Osteocyte (in vitro differentiated cells): ENCODE measurements around the gene RAD51B. TPM values are rescaled to one million over a fixed set of nuclear protein-coding genes. Genes with fewer than 3 reads are reported as not detected.

ENCODE experiments used
- DNase-seq: peaks from one replicate; pipeline ENCODE4 v3.0.0; 2021; ENCODE audit warnings: mixed read lengths; ENCODE audit not compliant: unreplicated experiment; ENCODE audit errors: extremely low spot score
- H3K27ac Mint-ChIP-seq: one replicate; pipeline ENCODE4 v1.8.0; 2021; ENCODE audit warnings: mild to moderate bottlenecking, mixed read lengths; ENCODE audit not compliant: unreplicated experiment
- H3K27me3 Mint-ChIP-seq: one replicate; pipeline ENCODE4 v1.8.0; 2021; ENCODE audit warnings: mixed read lengths; ENCODE audit not compliant: unreplicated experiment
- H3K36me3 Mint-ChIP-seq: one replicate; pipeline ENCODE4 v1.8.0; 2021; ENCODE audit warnings: mixed read lengths; ENCODE audit not compliant: unreplicated experiment
- H3K4me1 Mint-ChIP-seq: one replicate; pipeline ENCODE4 v1.8.0; 2021; ENCODE audit warnings: mixed read lengths; ENCODE audit not compliant: unreplicated experiment
- H3K4me3 Mint-ChIP-seq: one replicate; pipeline ENCODE4 v1.8.0; 2021; ENCODE audit warnings: mild to moderate bottlenecking, moderate library complexity, mixed read lengths; ENCODE audit not compliant: unreplicated experiment
- H3K9me3 Mint-ChIP-seq: one replicate; pipeline ENCODE4 v1.8.0; 2021; ENCODE audit warnings: mixed read lengths; ENCODE audit not compliant: unreplicated experiment
- total RNA-seq: library from RNA; stranded (reverse); gene quantifications from 2 replicates; pipeline ENCODE4 v1.2.1, GENCODE V29; 2021
- TF ChIP-seq, protein P1 (sequence below): fragments of 200-600 bp; sonication (generic); IDR thresholded peaks from 2 replicates; pipeline ENCODE4 v1.5.0; 2021; ENCODE audit warnings: antibody characterized with exemption, mild to moderate bottlenecking, moderate library complexity

The RAD51B gene
- total RNA-seq, 1 donor from 2014 or later: 12.7 TPM

DNA sequence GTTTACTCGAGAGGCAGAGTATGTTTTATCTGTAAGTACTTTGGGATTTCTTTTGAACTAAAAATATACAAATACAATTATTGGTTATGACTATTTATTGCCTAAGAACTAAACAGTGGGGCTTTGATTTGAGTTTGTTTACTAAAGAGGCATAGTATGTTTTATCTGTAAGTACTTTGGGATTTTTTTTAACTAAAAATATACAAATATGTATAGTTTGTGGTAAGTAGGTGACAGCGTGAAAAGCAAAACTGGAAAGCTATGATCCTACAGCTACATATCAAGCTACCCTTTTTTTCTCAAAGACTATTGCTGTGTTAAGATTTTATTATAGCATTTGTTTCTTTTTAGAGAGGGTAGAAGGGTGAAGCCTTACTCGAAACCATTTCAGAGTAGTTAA is 171.0 kb downstream of the RAD51B start:
- Mint-ChIP-seq H3K4me1 (peaks cover 29% of the 10 kb centered on the region), H3K36me3 (no peaks in the 10 kb centered on the region), H3K4me3 (no peak overlapping the region), H3K9me3 (no peaks in the 10 kb centered on the region), H3K27ac (no peak overlapping the region), H3K27me3 (no peaks in the 10 kb centered on the region)
- no peak for DNase-seq
- TF ChIP-seq, protein P1, sequence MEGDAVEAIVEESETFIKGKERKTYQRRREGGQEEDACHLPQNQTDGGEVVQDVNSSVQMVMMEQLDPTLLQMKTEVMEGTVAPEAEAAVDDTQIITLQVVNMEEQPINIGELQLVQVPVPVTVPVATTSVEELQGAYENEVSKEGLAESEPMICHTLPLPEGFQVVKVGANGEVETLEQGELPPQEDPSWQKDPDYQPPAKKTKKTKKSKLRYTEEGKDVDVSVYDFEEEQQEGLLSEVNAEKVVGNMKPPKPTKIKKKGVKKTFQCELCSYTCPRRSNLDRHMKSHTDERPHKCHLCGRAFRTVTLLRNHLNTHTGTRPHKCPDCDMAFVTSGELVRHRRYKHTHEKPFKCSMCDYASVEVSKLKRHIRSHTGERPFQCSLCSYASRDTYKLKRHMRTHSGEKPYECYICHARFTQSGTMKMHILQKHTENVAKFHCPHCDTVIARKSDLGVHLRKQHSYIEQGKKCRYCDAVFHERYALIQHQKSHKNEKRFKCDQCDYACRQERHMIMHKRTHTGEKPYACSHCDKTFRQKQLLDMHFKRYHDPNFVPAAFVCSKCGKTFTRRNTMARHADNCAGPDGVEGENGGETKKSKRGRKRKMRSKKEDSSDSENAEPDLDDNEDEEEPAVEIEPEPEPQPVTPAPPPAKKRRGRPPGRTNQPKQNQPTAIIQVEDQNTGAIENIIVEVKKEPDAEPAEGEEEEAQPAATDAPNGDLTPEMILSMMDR: no peak

DNA sequence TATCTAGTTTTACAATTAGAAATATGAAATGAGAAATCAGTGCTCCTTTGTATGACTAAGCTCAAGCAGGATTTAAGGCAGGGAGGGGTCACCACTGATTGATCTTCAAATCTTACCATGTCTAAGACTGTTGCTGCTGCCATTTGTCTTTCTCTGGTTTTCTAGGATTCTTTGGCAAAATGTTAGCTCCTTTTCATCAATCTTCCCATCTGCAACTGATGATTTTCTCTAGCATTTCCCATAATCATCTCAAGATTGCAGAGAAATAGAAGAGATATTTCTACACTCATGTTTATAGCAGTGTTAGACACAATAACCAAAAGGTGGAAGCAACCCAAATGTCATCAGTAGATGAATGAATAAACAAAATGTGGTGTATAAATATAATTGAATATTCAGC is 175.0 kb downstream of the RAD51B start:
- no peak for DNase-seq
- Mint-ChIP-seq H3K27ac (no peak overlapping the region), H3K4me1 (peaks cover 19% of the 10 kb centered on the region), H3K36me3 (no peaks in the 10 kb centered on the region), H3K4me3 (no peak overlapping the region), H3K27me3 (no peaks in the 10 kb centered on the region), H3K9me3 (no peaks in the 10 kb centered on the region)
- TF ChIP-seq, protein P1: no peak

GRCh38 chr14:67996235-67996634 is 176.7 kb downstream of the RAD51B start:
- TF ChIP-seq, protein P1: no peak
- H3K36me3 Mint-ChIP-seq: no peaks in the 10 kb centered on the region
- H3K27ac Mint-ChIP-seq: no peak overlapping the region
- peaks cover 28% of the 10 kb centered on the region for H3K4me1 Mint-ChIP-seq
- DNase-seq: no peak
- H3K9me3 Mint-ChIP-seq: no peaks in the 10 kb centered on the region
- H3K4me3 Mint-ChIP-seq: no peak overlapping the region
- no peaks in the 10 kb centered on the region for H3K27me3 Mint-ChIP-seq

- H3K4me1 Mint-ChIP-seq: peaks cover 30% of the 10 kb centered on the region
- H3K9me3 Mint-ChIP-seq: peaks cover 10% of the 10 kb centered on the region
- H3K27ac Mint-ChIP-seq: peak overlapping the region; percentile 87
- H3K27me3 Mint-ChIP-seq: no peaks in the 10 kb centered on the region
- no peak overlapping the region for H3K4me3 Mint-ChIP-seq
- no peaks in the 10 kb centered on the region for H3K36me3 Mint-ChIP-seq
- TF ChIP-seq, protein P1: no peak
- no peak for DNase-seq
Measured at GRCh38 chr14:67998834-67999233, 179.3 kb downstream of the RAD51B start.

GRCh38 chr14:67999290-67999689 is 179.7 kb downstream of the RAD51B start:
- DNase-seq: no peak
- TF ChIP-seq, protein P1: no peak
- peak overlapping the region; percentile 87 for H3K27ac Mint-ChIP-seq
- H3K36me3 Mint-ChIP-seq: no peaks in the 10 kb centered on the region
- H3K4me3 Mint-ChIP-seq: no peak overlapping the region
- peaks cover 10% of the 10 kb centered on the region for H3K9me3 Mint-ChIP-seq
- peaks cover 30% of the 10 kb centered on the region for H3K4me1 Mint-ChIP-seq
- H3K27me3 Mint-ChIP-seq: no peaks in the 10 kb centered on the region
